ENCODE results near the gene SLC29A1.
"Not testable (repeated sequence)": the region's sequence is repeated elsewhere in the genome, so short reads cannot be mapped to it uniquely, and the experiment has no call there.

Gene SLC29A1

DNA sequence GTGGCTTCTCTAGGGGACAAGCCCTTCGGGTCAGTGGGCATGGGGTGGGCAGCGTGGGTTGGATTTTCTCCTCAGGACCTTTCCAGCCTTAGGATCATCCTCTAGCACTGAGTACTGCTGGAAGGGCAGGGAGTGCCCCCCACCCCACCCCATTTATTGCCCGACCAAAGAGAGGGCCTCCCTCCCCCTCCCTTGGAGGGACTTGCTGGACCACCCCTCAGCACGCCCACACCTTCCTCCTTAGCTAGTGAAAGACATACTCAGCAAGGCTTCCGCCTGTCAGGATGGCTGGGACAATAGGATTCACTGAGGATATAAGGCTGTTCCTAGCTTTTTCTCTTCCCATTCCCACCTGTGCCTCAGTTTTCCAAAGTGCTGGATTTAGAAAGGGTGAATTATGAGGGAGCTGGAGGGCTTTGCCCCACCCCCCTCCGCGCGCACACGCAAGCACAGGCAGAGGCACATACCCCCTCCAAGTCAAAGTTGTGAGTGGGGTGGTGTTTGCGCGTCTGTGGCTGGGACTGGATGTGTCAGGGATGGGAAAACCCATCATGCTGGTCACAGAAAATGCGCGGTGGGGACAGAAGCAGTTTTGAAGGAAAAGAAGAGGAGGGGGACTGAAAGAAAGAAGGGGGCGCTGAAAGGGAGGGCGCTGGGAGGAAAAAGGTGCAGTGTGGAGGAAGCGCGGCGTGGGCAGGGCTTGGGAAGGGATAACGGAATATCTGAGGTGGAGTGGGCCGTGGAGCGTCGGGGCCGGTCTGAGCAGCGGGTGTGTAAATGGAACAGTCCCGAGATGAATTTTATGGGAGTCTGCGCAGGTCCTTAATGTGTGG is 693 bp upstream of the SLC29A1 start:
- no peak for DNase-seq (ENCODE audit: low spot score)

DNA sequence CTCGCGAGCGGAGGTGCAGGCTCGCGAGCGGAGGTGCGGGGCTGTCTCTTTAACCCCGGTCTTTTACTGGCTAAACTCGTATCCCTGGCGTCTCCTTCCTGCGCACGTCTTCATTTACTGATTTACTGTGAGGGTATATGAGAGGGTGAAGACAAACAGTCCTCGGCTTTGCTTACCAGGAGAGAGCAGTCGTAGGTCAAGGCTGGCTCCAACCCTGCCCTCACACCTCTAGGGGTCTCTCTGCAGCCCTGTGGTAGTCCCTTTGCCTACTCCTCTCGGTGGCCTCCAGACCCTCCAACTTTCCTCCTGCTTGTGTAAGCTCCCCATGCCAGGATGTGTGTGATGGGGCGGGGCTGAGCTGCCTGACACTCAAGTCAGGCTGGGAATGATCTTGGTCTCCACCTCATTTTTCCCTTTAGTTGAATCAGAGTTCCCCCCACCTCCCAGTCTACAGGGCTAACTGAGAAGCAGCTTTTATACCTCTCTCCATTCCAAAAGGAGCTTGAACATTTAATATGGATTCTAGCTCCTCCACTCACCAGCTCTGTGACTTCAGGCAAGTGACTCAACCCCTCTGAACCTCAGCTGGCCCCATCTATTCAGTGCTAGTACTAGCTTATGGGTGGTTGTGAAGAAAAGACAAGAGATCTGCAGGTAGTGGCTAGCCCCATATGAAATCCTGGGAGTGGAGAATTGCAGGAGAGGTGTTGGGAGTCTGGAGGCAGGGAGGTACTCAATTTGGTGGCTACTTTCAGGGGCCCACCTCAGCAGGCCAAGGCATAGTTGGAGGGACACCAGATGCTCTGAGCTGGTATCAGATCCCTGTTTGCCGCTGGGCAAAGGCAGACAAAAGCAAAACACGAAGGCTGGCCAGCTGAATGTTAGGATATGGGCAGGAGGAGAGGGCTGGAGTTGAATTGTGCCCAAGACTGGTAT is 902 bp downstream of the SLC29A1 start:
- no peak for DNase-seq (ENCODE audit: low spot score)

DNA sequence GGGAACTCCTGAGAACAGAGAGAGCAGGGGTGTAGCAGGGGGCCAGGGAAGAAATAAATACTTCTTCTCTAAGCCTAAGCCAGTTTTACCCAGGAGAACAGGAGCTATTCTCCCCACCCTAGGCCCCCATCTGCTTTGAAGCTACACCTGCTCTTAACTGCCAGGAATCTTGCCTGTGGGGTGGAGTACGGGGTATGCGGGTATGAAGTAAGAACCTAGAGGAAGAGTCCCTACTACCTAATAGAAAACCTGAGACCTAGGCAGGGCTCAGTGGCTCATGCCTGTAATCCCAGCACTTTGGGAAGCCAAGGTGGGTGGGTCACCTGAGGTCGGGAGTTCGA is 1.5 kb downstream of the SLC29A1 start:
- no peak for DNase-seq (ENCODE audit: low spot score)

DNA sequence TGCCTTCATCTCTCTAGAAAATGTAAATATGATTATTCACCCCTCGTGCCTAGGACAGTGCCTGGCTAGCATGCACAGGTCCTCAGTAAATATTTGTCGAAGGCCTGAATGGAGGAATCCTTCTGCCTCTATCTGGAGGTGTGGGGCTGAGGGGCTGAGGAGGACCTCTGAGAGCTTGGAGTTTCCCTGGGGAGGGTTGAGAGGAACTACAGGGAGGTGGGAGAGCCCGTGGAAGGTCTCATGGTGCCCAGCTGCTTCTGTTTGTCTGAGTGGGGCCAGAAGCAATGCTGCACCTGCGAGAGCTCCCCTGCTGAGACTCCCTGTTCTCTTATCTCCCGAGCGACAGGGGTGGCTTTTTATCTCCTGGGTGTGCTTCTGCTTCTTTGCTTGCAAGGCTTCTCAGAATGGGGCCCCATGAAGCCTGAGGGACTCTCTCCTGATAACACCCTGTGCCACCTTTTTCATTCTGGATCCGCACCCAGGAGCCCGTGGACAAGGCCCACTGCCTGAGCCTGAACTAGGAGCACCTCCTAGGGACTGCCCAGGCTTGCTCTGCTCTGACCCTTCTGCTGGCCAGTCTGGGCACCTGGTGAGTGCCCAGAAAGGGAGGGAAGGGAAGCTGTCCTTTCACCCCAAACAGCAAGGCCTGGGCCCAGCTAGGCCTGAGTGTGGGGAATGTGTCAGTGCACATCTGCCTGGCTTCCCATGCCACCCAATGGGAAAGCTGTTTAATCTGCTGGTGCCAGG is 2.4 kb downstream of the SLC29A1 start:
- no peak for DNase-seq (ENCODE audit: low spot score)

DNA sequence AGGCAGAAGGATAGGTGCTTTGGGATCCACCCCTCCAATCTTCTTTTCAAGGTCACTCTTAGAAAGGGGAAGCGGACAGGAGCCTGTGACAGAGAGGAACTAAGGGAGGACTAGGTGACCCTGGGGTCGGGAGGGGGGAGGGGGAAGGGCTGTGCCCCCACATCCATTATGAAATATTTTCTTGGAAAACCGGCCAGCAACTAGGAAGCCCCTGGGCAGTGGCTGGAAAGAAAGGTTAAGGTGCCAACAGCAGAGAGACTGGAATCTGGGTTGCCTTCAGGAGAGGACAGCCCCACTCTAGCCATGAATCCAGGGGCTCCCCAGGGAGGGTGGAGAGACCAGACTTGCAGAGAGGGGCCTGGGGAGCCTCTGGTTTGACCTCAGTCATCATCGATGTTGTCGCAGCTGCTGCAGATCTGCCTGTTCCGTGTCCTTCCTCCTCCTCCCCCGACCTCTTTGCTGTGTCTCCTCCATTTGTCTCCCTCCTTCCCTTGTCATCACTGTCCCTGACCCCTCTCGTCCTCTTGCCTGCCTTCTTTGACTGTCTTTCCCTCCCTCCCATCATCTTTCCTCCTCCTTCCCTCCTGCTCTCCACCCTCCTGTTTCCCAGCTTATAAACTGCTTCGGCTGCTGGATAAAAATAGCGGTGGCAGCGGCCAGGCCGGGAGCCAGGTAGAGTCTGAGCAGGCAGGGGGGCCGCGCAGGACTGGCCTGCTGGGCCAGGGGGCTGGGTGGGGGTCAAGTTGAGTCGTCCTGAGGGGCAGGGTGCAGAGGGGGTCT is 3.2 kb downstream of the SLC29A1 start:
- DNase-seq (ENCODE audit: low spot score), result no peak

DNA sequence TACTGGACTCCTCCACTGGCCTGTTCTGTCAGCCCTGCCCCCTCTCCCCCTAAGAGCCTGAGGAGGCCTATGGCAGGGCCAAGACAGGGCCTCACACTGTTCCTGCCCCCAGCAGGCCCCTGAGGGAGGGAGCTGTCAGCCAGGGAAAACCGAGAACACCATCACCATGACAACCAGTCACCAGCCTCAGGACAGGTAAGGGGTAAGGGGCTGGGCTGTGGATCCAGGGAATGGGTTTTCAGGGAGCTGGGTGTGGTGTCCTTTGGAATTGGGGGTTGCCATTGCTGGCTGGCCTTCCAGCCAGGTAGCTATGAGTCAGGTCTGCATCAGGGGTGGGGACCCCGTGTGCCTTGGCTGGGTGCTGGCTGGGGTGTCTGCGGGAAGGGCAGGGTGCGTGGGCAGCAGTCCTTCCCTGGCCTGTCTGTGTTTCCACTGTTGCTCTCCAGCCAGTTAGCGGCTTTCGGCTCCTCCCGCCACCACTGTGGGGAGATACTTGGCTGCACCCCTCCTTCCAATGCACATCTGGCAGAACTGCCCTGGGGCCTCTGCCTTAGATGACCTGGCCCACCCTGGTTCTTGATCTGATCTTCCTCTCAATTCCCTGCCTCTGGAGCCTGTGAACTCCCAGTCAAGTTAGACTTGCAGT is 3.9 kb downstream of the SLC29A1 start:
- no peak for DNase-seq (ENCODE audit: low spot score)

DNA sequence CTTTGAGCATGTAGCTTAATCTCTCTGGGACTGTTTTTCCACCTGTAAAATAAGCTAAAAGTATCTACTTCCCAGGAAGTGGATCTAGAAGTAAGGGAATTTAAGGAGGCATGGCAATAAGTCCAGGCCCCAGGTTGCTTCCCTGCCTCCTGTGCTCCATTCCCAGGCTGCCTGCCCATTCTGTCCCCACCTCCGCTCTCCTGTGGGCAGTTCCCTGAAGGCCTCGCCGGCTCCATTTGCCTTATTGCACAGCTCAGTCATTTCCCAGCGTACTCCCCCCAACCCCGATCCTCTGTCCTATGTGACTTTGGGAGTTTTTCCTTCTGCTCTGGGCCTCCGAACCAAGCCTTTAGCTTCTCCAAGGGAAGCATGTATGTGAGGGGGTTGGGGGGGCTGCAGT is 4.6 kb downstream of the SLC29A1 start:
- no peak for DNase-seq (ENCODE audit: low spot score)

DNA sequence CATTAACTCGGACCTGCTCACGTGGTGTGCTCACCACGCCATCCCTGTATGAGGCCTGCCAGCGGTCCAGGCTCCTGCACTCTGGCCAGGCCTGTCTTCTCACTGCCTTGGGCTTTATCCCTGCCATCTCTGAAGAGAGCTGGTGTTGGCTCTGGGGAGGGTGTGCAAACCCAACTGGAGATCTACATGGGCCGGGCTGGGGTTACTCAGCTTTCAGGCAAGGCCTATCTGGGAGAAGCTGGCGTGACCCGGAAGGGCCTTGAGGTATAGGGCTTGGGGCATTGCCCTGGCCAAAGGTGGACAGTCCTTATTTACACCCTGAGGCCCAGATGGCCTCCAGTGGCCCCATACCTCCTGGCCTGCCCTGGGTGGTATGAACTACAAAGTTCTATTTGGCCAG is 5.0 kb downstream of the SLC29A1 start:
- DNase-seq (ENCODE audit: low spot score), result no peak

DNA sequence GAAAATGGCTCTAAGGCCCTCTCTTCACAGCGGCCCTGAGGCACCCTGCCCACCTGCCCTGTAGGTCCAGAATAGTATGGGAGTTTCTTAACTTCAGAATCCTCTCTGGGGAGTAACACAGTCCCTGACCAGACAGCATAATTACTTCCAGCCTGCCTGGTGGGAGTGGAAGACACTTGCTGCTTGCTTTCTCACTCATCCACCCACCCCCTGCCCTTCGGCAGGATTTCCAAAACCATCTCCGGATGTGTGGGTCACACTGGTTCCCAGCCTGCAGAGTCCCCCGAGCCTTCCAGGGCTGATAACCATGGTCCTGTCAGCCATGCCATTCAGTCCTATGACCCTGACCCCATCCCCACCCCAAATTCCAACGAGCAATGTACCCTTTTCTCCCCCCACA is 5.4 kb downstream of the SLC29A1 start:
- no peak for DNase-seq (ENCODE audit: low spot score)

DNA sequence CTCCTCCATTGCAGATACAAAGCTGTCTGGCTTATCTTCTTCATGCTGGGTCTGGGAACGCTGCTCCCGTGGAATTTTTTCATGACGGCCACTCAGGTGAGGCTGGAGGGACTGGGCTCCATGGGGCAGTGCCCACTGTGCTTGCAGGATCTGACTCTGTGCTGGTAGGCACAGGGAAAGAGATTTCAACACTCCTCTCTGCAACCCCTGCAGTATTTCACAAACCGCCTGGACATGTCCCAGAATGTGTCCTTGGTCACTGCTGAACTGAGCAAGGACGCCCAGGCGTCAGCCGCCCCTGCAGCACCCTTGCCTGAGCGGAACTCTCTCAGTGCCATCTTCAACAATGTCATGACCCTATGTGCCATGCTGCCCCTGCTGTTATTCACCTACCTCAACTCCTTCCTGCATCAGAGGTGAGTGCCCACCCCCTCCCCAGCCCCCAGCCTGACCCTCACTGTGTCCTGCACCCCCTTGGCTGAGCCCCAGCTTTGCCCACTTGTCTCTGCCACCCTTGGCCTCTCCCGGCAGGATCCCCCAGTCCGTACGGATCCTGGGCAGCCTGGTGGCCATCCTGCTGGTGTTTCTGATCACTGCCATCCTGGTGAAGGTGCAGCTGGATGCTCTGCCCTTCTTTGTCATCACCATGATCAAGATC is 6.1 kb downstream of the SLC29A1 start:
- DNase-seq (ENCODE audit: low spot score), result no peak

DNA sequence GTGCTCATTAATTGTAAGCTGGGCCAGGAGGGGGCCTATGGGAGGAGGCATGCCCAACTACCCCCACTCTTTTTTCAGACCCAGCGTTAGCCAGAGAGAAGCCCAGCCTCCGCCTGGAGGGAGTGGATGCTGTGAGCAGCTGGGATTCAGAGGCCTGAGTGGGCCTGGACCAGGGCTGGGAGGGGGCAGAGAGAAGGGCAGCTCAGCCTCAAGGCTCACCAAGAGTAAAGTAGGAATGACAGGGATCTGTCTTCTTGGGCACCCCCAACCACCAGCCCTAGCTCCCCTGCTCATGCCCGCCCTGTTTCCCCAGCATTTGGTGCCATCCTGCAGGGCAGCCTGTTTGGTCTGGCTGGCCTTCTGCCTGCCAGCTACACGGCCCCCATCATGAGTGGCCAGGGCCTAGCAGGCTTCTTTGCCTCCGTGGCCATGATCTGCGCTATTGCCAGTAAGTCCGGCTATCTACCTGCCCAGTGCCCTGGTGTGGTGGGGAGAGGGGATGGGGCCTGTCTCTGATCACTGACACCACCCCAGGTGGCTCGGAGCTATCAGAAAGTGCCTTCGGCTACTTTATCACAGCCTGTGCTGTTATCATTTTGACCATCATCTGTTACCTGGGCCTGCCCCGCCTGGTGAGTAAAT is 6.8 kb downstream of the SLC29A1 start:
- no peak for DNase-seq (ENCODE audit: low spot score)

DNA sequence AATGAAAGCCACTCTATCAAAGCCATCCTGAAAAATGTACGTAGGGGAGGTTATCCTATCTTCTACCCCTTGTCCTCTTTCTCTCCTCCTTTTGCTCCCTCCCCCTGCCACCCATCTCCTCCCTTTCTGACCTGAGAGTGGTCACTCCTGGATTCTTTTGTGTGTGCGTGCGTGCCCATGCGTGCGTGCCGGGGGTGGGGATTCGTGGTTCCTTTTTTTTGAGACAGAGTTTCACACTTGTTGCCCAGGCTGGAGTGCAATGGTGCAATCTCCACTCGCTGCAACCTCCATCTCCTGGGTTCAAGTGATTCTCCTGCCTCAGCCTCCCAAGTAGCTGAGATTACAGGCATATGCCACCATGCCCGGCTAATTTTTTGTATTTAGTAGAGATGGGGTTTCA is 8.0 kb downstream of the SLC29A1 start:
- not testable (repeated sequence) for DNase-seq (ENCODE audit: low spot score)

DNA sequence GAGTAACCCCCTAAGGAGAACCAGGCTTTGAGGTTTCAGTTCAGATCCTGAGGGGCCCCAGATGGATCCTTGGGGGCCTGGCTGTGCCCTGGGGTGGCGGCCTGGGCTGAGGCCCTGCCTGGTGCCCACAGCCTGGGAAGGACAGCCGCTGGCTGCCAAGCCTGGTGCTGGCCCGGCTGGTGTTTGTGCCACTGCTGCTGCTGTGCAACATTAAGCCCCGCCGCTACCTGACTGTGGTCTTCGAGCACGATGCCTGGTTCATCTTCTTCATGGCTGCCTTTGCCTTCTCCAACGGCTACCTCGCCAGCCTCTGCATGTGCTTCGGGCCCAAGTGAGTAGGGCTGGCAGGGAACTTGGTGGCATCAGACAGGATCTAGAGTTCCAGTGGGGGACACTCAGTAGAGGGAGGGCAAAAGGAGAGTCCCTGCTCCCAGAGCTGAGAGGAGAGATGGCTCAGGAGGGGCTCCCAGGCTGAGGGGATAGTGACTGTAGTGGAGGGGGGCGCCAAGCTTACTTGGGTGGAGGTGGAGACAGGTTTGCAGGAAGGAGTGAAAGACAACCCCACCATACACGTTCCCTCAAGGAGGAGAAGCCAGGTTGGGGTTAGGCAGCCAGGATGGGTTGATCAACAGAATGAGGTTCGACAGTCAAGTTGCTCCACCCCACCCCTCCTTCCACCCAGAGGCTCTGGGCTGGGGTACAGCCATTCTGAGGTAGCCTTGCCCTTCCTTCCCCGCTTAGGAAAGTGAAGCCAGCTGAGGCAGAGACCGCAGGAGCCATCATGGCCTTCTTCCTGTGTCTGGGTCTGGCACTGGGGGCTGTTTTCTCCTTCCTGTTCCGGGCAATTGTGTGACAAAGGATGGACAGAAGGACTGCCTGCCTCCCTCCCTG is 9.5 kb downstream of the SLC29A1 start:
- no peak for DNase-seq (ENCODE audit: low spot score)

DNA sequence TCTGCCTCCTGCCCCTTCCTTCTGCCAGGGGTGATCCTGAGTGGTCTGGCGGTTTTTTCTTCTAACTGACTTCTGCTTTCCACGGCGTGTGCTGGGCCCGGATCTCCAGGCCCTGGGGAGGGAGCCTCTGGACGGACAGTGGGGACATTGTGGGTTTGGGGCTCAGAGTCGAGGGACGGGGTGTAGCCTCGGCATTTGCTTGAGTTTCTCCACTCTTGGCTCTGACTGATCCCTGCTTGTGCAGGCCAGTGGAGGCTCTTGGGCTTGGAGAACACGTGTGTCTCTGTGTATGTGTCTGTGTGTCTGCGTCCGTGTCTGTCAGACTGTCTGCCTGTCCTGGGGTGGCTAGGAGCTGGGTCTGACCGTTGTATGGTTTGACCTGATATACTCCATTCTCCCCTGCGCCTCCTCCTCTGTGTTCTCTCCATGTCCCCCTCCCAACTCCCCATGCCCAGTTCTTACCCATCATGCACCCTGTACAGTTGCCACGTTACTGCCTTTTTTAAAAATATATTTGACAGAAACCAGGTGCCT is 10.2 kb downstream of the SLC29A1 start:
- no peak for DNase-seq (ENCODE audit: low spot score)

DNA sequence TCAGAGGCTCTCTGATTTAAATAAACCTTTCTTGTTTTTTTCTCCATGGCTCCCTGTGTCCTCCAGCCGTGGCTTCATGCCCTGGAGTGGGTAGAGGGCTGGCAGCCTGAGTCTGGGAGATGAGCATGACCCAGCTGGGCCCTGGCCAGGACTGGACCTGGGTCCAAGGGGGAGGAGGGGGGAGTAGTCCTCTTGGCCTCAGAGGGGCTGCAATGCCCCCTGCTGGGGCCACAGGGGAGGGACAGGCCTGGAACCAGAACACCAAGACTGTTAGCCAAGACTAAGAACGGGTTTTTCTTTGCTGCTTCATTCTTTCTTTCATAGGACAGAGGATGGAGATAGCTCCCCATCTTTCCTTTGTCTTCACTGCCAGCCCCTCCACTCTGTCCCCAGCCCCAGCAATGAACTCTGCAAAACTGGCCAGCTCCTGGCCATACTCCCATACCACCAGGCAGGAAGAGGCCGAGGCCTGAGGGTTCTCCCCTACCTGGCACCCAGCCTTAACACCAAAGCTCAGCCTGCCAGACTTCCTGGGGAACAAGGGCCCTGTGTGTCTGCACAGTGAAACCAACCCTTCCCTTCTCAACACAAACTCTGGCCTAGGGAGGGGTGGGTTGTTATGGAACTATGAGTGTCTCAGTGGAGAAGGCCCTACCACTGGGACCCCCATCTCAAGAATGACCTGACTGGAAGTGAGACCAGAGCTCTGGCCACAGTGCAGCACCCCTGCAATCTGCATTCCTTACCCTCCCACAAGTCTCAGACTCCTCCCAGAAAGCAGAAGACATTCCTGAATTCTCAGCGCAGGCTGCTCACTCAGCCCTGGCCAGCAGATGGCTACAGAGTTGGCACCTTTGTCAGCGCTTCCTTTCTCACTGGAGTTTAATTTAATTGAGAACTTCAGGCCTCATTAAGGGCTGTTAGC is 11.0 kb downstream of the SLC29A1 start:
- no peak for DNase-seq (ENCODE audit: low spot score)

DNA sequence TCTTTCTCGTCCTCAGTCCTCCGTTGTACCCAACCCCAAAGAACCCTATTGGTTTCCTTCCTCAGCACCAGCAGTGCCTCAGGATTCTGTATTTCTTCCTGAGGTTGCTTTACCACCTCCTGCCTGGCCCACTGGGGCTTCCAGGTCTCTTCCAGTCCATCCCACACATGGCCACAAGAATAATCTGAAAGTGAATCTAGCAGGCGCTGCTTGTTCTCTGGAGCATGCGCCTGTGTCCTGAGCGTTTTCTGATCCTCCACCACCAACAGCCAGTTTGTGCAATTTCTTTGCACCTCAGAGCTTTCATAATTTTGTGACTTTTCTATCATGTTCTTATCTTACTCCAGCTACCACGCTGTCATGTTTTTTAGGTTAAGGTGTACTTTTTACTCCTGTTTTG is 11.9 kb downstream of the SLC29A1 start:
- DNase-seq (ENCODE audit: low spot score), result no peak

DNA sequence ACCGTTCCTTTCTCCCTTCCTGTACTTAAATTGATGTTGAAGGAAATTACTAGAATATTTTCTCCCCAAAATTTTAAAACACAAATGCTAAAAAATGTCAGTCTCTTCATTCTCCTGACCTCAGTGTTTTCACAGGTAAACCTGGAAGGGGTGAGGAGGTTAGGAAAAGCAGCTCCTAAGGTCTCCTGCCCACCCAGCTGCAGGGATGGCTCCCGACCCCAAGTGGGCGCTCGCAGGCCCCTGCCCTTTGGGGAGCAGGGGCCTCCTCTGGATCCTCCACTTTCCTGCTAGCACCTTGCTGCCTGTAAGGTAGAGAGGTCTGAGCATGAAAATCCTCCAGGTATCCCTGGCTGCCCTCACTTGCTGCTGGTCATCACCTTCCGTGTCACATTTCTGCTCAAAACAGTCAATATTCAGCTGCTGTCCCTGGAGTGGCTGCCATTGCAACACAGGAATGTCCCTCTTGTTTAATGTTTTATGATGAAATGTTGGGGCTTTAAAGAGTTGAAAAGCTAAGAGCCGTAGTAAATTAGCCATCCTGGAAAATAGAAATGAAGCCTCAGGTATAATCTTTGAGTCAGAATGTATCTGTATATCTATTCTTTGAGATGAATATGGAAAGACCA is 12.6 kb downstream of the SLC29A1 start:
- no peak for DNase-seq (ENCODE audit: low spot score)

Data from CD4-positive, alpha-beta T cell treated with Interleukin-15 for 4 hours (primary cell).